HG02973 (cell line): ENCODE data around the gene PTBP1.
"Not testable (repeated sequence)": the region's sequence is repeated elsewhere in the genome, so short reads cannot be mapped to it uniquely, and the experiment has no call there.

Experiments used
- ATAC-seq: cut with Tn5 transposase; IDR thresholded peaks from one replicate; pipeline ENCODE4 v1.9.1; 2021; ENCODE audit warnings: moderate library complexity; ENCODE audit not compliant: unreplicated experiment

Gene PTBP1

DNA sequence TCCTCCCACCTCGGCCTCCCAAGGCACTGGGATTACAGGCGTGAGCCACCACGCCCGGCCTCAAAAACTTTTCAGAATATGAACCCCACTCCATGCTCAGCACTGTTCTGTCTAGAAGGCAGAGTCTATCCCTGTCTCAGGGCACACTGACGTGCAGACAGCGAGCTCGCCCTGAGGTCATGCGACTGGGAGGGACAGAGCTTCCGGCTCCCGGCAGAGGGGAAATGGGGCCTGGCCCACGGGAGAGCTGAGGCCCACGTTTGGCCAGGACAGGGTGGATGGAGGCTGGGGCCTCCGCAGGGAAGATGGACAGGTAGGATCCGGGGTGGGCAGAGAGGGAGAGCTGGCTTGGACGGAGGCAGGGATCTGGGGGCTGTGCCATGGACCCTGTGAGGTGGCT, 27.6 kb downstream of the PTBP1 start:
- ATAC-seq: no peak

GRCh38 chr19:825897-826644, 28.8 kb downstream of the PTBP1 start:
- ATAC-seq: no peak

GRCh38 chr19:827314-827709, 30.1 kb downstream of the PTBP1 start:
- no peak for ATAC-seq

DNA sequence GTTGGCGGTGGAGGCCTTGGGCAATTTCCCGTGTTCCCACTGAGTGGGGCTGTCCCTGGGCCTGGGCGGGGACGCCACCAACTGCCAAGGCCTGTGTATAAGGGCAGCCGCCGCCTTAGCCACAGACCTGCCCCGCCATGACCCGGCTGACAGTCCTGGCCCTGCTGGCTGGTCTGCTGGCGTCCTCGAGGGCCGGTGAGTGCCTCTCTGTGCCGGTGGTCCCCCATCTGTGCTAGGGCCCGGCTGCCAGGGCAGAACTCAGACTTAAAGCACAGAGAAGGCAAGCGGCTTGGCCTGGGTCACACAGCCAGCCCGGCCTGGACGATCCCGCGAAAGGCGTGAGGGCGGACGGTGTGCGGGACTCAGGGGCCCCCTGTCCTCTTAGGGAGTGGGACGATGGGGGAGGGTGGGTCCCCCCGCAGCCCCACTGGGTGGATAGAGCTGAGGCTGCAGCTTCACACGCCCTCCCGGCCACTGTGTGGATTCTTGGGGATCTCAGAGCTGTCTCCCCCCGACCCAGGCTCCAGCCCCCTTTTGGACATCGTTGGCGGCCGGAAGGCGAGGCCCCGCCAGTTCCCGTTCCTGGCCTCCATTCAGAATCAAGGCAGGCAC, 30.6 kb downstream of the PTBP1 start, which contains the start of gene AZU1:
Gene AZU1, plus strand, starts transcription at position 128 of the 612 bp plus-strand sequence. Its CDS starts 10 bp downstream, at position 138.
- ATAC-seq: no peak

- ATAC-seq: no peak
Measured at GRCh38 chr19:829129-829758, 32.0 kb downstream of the PTBP1 start.

DNA sequence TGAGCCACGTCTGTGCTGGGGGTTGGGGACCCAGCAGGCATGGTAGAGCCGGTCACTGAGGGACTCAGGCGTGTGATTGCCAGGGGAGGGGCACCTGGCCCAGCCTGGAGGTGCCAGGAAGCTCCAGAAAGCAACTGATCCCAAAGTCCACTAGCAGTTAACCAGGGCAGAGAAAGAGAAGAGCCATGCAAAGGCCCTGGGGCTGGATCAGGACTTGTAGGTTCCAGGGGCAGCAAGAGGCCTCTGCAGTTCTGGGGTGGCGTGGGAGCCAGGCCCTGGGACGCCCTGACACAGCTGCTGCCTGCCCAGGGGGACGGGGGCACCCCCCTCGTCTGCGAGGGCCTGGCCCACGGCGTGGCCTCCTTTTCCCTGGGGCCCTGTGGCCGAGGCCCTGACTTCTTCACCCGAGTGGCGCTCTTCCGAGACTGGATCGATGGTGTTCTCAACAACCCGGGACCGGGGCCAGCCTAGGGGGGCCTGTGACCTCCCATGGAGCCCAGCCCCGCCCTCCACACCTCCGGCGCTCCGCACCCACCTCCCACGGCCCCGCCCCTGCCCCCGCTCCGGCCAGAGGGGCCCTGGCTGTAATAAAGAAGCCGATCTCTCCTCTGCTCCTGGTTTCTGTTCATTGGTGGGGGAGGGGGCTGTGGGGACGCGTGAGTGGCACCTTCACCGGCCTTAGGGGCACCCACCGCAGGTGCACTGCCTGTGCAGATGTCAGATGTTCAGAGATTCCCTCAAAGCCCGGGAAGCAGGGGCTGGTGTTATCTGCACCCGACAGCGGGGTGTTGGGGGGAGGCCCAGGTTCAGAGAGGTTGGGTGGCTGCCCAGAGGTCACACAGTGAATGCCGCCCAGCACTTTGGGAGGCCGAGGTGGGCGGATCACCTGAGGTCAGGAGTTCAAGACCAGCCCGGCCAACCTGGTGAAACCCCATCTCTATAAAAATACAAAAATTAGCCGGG, 34.4 kb downstream of the PTBP1 start:
- no peak for ATAC-seq

DNA sequence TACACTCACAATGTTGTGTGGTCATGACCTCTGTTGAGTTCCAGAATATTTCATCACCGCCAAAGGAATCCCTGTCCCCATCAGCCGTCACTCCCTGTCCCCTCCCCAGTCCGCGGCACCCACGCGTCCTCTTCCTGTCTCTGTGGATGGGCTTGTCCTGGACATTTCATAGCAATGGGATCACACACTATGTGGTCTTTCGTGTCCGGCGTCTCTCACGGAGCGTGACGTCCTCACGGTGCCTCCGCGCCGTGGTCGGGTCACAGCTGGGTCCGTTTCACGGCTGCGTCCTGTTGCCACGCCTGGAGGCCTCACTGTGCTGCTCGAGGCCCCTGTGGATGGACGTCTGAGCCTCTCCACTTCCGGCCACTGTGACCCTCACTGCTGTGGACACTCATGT, 37.0 kb downstream of the PTBP1 start:
- no peak for ATAC-seq

- ATAC-seq: no peak
Measured at GRCh38 chr19:835210-835810, 38.1 kb downstream of the PTBP1 start.

GRCh38 chr19:840519-841206, 43.4 kb downstream of the PTBP1 start, which contains the start of gene PRTN3:
TSS of gene PRTN3 (plus strand) at chr19:840999. CDS start at chr19:841009, 10 bp downstream.
- no peak for ATAC-seq

- not testable (repeated sequence) for ATAC-seq
Measured at GRCh38 chr19:842802-843179, 45.5 kb downstream of the PTBP1 start.

GRCh38 chr19:843180-843835, 46.1 kb downstream of the PTBP1 start:
- no peak for ATAC-seq

DNA sequence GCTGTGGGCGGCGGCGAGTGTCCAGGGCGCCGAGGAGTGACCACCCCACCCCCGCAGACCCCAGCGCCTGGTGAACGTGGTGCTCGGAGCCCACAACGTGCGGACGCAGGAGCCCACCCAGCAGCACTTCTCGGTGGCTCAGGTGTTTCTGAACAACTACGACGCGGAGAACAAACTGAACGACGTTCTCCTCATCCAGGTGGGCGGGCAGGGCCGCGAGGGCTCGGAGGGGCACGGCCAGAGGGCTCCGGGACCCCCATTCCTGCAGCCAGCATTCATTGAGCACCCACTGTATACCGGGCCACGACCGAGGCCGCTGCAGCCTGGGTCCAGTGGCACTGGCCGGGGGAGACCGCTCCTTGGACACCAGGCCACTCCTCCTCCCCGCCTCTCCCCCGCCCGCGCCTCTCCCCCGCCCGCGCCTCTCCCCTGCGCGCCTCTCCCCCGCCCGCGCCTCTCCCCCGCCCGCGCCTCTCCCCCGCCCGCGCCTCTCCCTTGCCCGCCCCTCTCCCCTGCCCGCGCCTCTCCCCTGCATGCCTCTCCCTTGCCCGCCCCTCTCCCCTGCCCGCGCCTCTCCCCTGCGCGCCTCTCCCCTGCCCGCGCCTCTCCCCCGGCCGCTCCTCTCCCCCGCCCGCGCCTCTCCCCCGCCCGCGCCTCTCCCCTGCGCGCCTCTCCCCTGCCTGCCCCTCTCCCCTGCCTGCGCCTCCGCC, 46.7 kb downstream of the PTBP1 start:
- ATAC-seq: no peak

GRCh38 chr19:844546-844971, 47.3 kb downstream of the PTBP1 start:
- no peak for ATAC-seq

- ATAC-seq: no peak
Measured at GRCh38 chr19:845707-846521, 48.7 kb downstream of the PTBP1 start.

DNA sequence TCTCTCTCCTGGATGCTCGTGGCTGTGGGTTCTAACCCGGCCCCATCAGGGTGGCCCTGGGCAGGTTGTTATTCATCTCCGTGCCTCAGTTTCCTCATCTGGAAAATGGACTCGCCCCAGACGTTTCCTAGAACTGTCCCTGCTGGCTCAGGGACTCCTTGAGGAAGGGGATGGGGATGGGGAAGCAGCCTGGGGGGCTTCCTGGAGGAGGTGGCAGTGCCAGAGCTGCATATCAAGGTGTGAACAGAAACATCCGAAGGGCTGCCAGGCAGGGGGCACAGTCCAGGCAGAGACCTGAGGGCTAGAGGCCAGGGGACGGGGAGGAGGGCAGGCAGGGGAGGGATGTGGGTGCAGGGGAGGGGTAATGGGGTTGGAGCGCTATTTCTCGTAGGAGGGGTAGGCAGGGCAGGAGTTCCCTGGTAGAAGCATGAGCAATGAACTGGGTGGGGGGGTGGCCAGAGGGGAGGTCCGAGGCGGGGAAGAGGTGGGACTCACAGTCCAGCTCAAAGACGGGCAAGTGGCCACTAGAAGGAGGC, 51.2 kb downstream of the PTBP1 start:
- ATAC-seq: no peak

- not testable (repeated sequence) for ATAC-seq
Measured at GRCh38 chr19:849195-849594, 51.9 kb downstream of the PTBP1 start.

GRCh38 chr19:850221-850978, 53.1 kb downstream of the PTBP1 start:
- no peak for ATAC-seq
